Spinal cord (tissue), 10 donors: ENCODE data around the gene FOXC2. TPM values are rescaled to one million over a fixed set of nuclear protein-coding genes. Genes with fewer than 3 reads are reported as not detected.

ENCODE experiments used
- DNase-seq, 6 donors: peaks; one replicate each; pipeline versions ENCODE4 v3.0.0 to v3.0.0-alpha.2; 2013 to 2015; ENCODE audit warnings: low spot score in 6 of 6, low read depth in 4 of 6
- H3K27ac ChIP-seq: one replicate; pipeline ENCODE4 v1.5.1; 2013; ENCODE audit warnings: low read depth, low read length, control low read depth
- H3K27me3 ChIP-seq: one replicate; pipeline ENCODE4 v1.6.1; 2013; ENCODE audit warnings: low read length; ENCODE audit not compliant: control insufficient read depth, insufficient read depth
- H3K36me3 ChIP-seq: one replicate; pipeline ENCODE4 v1.6.1; 2013; ENCODE audit warnings: low read length; ENCODE audit not compliant: control insufficient read depth, insufficient read depth
- H3K4me1 ChIP-seq: one replicate; pipeline ENCODE4 v1.6.1; 2013; ENCODE audit warnings: low read length; ENCODE audit not compliant: control insufficient read depth, insufficient read depth
- H3K4me3 ChIP-seq: one replicate; pipeline ENCODE4 v1.5.1; 2013; ENCODE audit warnings: low read depth, low read length, control low read depth
- H3K9me3 ChIP-seq: one replicate; pipeline ENCODE4 v1.6.1; 2013; ENCODE audit warnings: low read length; ENCODE audit not compliant: control insufficient read depth, insufficient read depth
- WGBS: methylation state at CpG from one replicate; pipeline ENCODE4 v1.1.5; 2013; ENCODE audit warnings: missing lambda C conversion rate; ENCODE audit not compliant: insufficient coverage; 5-methylcytosine and 5-hydroxymethylcytosine counted together
- polyA plus RNA-seq, 2 donors: library from polyadenylated mRNA; unstranded; fragments of 120-200 nt; gene quantifications; one replicate each; pipeline ENCODE4 v1.2.1, GENCODE V29; 2013; ENCODE audit not compliant: insufficient read length in 2 of 2
- total RNA-seq, 2 donors: library from RNA; depleted of rRNA in 1 of 2; stranded (reverse); fragments of 120-200 nt in 1 of 2; fragments of >200 nt in 1 of 2; gene quantifications; one replicate each; pipeline versions ENCODE4 v1.2.3 to v1.2.4, GENCODE V29; 2013 to 2014
- donor health status: healthy.

FOXC2 gene
- total and polyA plus RNA-seq, 4 donors = 4.7 to 31.1 (median 13.5) TPM

GRCh38 chr16:86523166-86523740 is 43.4 kb upstream of the FOXC2 start:
- Histone ChIP-seq H3K4me1 (peaks cover 16% of the 10 kb centered on the region), H3K36me3 (peaks cover 7% of the 10 kb centered on the region), H3K9me3 (no peaks in the 10 kb centered on the region), H3K27me3 (peaks cover 48% of the 10 kb centered on the region), H3K27ac (no peak overlapping the region), H3K4me3 (no peak overlapping the region)
- DNase-seq = no peak
- WGBS = 87% methylated on average over 5 of the region's 5 CpGs

- 83% methylated on average over 6 of the region's 6 CpGs for WGBS
- Histone ChIP-seq H3K27me3 (peaks cover 44% of the 10 kb centered on the region), H3K36me3 (peaks cover 12% of the 10 kb centered on the region), H3K27ac (no peak overlapping the region), H3K4me1 (peaks cover 16% of the 10 kb centered on the region), H3K9me3 (no peaks in the 10 kb centered on the region), H3K4me3 (no peak overlapping the region)
- DNase-seq = no peak
These were observed 42.6 kb upstream of the FOXC2 start for GRCh38 chr16:86524029-86524428.

- no peaks in the 10 kb centered on the region for H3K9me3 ChIP-seq
- H3K36me3 ChIP-seq = peaks cover 18% of the 10 kb centered on the region
- no peak for DNase-seq
- peaks cover 17% of the 10 kb centered on the region for H3K4me1 ChIP-seq
- no peak overlapping the region for H3K27ac ChIP-seq
- WGBS = 56% methylated on average over 12 of the region's 12 CpGs
- peaks cover 27% of the 10 kb centered on the region for H3K27me3 ChIP-seq
- no peak overlapping the region for H3K4me3 ChIP-seq
These were observed 40.9 kb upstream of the FOXC2 start for GRCh38 chr16:86525696-86526095.

- 92% methylated on average over 12 of the region's 15 CpGs for WGBS
- Histone ChIP-seq H3K27ac (no peak overlapping the region), H3K27me3 (peaks cover 11% of the 10 kb centered on the region), H3K9me3 (no peaks in the 10 kb centered on the region), H3K4me1 (peaks cover 26% of the 10 kb centered on the region), H3K36me3 (peaks cover 31% of the 10 kb centered on the region), H3K4me3 (no peak overlapping the region)
- DNase-seq = no peak
These were observed 39.3 kb upstream of the FOXC2 start for GRCh38 chr16:86527366-86527765.

GRCh38 chr16:86528061-86528929 is 38.3 kb upstream of the FOXC2 start:
- Histone ChIP-seq H3K27me3 (peaks cover 3% of the 10 kb centered on the region), H3K4me3 (no peak overlapping the region), H3K4me1 (peaks cover 22% of the 10 kb centered on the region), H3K27ac (no peak overlapping the region), H3K9me3 (no peaks in the 10 kb centered on the region), H3K36me3 (peaks cover 35% of the 10 kb centered on the region)
- whole genome bisulfite sequencing = 91% methylated on average over 38 of the region's 38 CpGs
- DNase-seq = no peak

GRCh38 chr16:86529160-86529559 is 37.5 kb upstream of the FOXC2 start:
- DNase-seq = no peak
- Histone ChIP-seq H3K27me3 (no peaks in the 10 kb centered on the region), H3K27ac (no peak overlapping the region), H3K36me3 (peaks cover 35% of the 10 kb centered on the region), H3K9me3 (no peaks in the 10 kb centered on the region), H3K4me3 (no peak overlapping the region), H3K4me1 (peaks cover 21% of the 10 kb centered on the region)
- WGBS = 92% methylated on average over 8 of the region's 8 CpGs

- no peak for DNase-seq
- Histone ChIP-seq H3K36me3 (peaks cover 40% of the 10 kb centered on the region), H3K4me1 (peaks cover 26% of the 10 kb centered on the region), H3K4me3 (no peak overlapping the region), H3K27me3 (no peaks in the 10 kb centered on the region), H3K27ac (no peak overlapping the region), H3K9me3 (no peaks in the 10 kb centered on the region)
- WGBS = 63% methylated on average over 18 of the region's 31 CpGs
These were observed 36.1 kb upstream of the FOXC2 start for GRCh38 chr16:86530251-86531190.

- DNase-seq = peak in 4 of 6 donors; percentile 71 to 93 (median 81)
- 28% methylated on average over 5 of the region's 7 CpGs for WGBS
- H3K36me3 ChIP-seq = peaks cover 43% of the 10 kb centered on the region
- H3K4me1 ChIP-seq = peaks cover 26% of the 10 kb centered on the region
- H3K27me3 ChIP-seq = no peaks in the 10 kb centered on the region
- no peaks in the 10 kb centered on the region for H3K9me3 ChIP-seq
- H3K27ac ChIP-seq = peak overlapping the region; percentile 50
- H3K4me3 ChIP-seq = no peak overlapping the region
These were observed 35.5 kb upstream of the FOXC2 start for GRCh38 chr16:86531191-86531545.

- Histone ChIP-seq H3K4me1 (peaks cover 26% of the 10 kb centered on the region), H3K9me3 (no peaks in the 10 kb centered on the region), H3K4me3 (no peak overlapping the region), H3K27me3 (no peaks in the 10 kb centered on the region), H3K36me3 (peaks cover 49% of the 10 kb centered on the region), H3K27ac (peak overlapping the region; percentile 50)
- no peak for DNase-seq
- WGBS = 86% methylated on average over 49 of the region's 49 CpGs
These were observed 34.7 kb upstream of the FOXC2 start for GRCh38 chr16:86531641-86532525.
